A549 (cell line): ENCODE results near the gene HCN4. TPM values are rescaled to one million over a fixed set of nuclear protein-coding genes. Genes with fewer than 3 reads are reported as not detected.

Experiments used
- ATAC-seq, 2 experiments: fragments of 200-7000 bp in 1 of 2; fragments of >200 bp in 1 of 2; cut with Nextera tagmentation in 1 of 2; cut with Tn5 transposase in 1 of 2; 3 replicates each; pipeline versions ENCODE4 v1.8.0 to v1.9.1; 2018 to 2020; ENCODE audit warnings: mild to moderate bottlenecking in 1 of 2, moderate library complexity in 1 of 2
- CTCF ChIA-PET: fragments of 300-600 bp; sonication (Branson Sonifier 250); formaldehyde crosslinking; extraction: SDS; loops from one replicate; lab custom pipeline; 2021; ENCODE audit warnings: antibody characterized with exemption, inconsistent platforms; lab: Yijun Ruan, JAX
- POLR2A ChIA-PET: fragments of 350-600 bp; formaldehyde crosslinking; extraction: SDS; loops from one replicate; lab custom pipeline; 2021; ENCODE audit warnings: antibody characterized with exemption, inconsistent platforms; lab: Yijun Ruan, JAX
- DNase-seq, 2 experiments: peaks; one replicate each; pipeline versions ENCODE4 v3.0.0 to v3.0.0-alpha.2; 2011 to 2016; ENCODE audit warnings: low read depth in 1 of 2, low spot score in 1 of 2
- FAIRE-seq: peaks from 2 replicates; lab custom pipeline; 2011; peaks lifted over from hg19 to GRCh38; lab: Jason Lieb, UNC
- H3K27ac ChIP-seq, 2 experiments: fragments of >200 bp; sonication (Bioruptor Twin); formaldehyde crosslinking; 3 replicates each; pipeline ENCODE4 v1.5.1; 2016 to 2017
- H3K4me1 ChIP-seq: fragments of >200 bp; sonication (Bioruptor Twin); formaldehyde crosslinking; 3 replicates; pipeline ENCODE4 v1.6.1; 2016
- H3K4me2 ChIP-seq: fragments of >200 bp; sonication (Bioruptor Twin); formaldehyde crosslinking; 3 replicates; pipeline ENCODE4 v1.6.1; 2016
- H3K4me3 ChIP-seq: fragments of >200 bp; sonication (Bioruptor Twin); formaldehyde crosslinking; 3 replicates; pipeline ENCODE4 v1.5.1; 2016
- H3K9me3 ChIP-seq: fragments of >200 bp; sonication (Bioruptor Twin); formaldehyde crosslinking; 3 replicates; pipeline ENCODE4 v1.6.1; 2016
- EHMT2 ChIP-seq: fragments of 200-600 bp; sonication (generic); IDR thresholded peaks from 2 replicates; pipeline ENCODE4 v1.6.1; 2016; ENCODE audit warnings: antibody characterized with exemption, low read depth, mild to moderate bottlenecking, moderate library complexity
- ELK1 ChIP-seq: fragments of 150-350 bp; IDR thresholded peaks from 2 replicates; pipeline ENCODE4 v1.6.1; 2014; ENCODE audit warnings: low read depth, mild to moderate bottlenecking, low read length
- ESRRA ChIP-seq: fragments of 150-350 bp; IDR thresholded peaks from 2 replicates; pipeline ENCODE4 v1.6.1; 2014; ENCODE audit warnings: mild to moderate bottlenecking, low read length, borderline replicate concordance
- FOSL2 ChIP-seq, 2 experiments: fragments of 450-650 bp in 1 of 2; fragments of >200 bp in 1 of 2; sonication (Bioruptor Twin) in 1 of 2; formaldehyde crosslinking; IDR thresholded peaks; 2 replicates each; pipeline versions ENCODE4 v1.5.0 to v1.6.1; 2016 to 2020; ENCODE audit warnings: mild to moderate bottlenecking in 1 of 2, moderate library complexity in 1 of 2
- GATA3 ChIP-seq: IDR thresholded peaks from 2 replicates; pipeline ENCODE4 v1.6.1; 2012; ENCODE audit warnings: borderline replicate concordance
- HDAC2 ChIP-seq: fragments of 200-600 bp; sonication (generic); IDR thresholded peaks from 2 replicates; pipeline ENCODE4 v1.6.1; 2016
- HOXB5 ChIP-seq: fragments of 250-450 bp; sonication (Bioruptor Pico); IDR thresholded peaks from 2 replicates; pipeline ENCODE4 v1.5.0; 2020; ENCODE audit warnings: mild to moderate bottlenecking, moderate library complexity
- KDM5A ChIP-seq: fragments of 200-600 bp; sonication (generic); IDR thresholded peaks from 2 replicates; pipeline ENCODE4 v1.6.1; 2016; ENCODE audit warnings: antibody characterized with exemption, mild to moderate bottlenecking
- NFE2L2 ChIP-seq: fragments of 150-350 bp; conservative IDR thresholded peaks from 2 replicates; pipeline ENCODE4 v1.6.1; 2014; ENCODE audit warnings: low read length
- RAD21 ChIP-seq, 2 experiments: fragments of >200 bp in 1 of 2; sonication (Bioruptor Twin) in 1 of 2; formaldehyde crosslinking in 1 of 2; IDR thresholded peaks in 1 of 2; conservative IDR thresholded peaks in 1 of 2; 2 replicates in 1 of 2; 3 replicates in 1 of 2; pipeline ENCODE4 v1.6.1; 2012 to 2018; ENCODE audit warnings: inconsistent platforms in 1 of 2
- RARB ChIP-seq: fragments of 250-450 bp; sonication (Bioruptor Pico); IDR thresholded peaks from 2 replicates; pipeline ENCODE4 v1.8.0; 2021; ENCODE audit warnings: mild to moderate bottlenecking, moderate library complexity
- REST ChIP-seq: fragments of 200-600 bp; sonication (generic); IDR thresholded peaks from 2 replicates; pipeline ENCODE4 v1.6.1; 2016; ENCODE audit warnings: antibody characterized with exemption, mild to moderate bottlenecking, moderate library complexity
- TP53 ChIP-seq: fragments of 250-450 bp; sonication (Bioruptor Pico); IDR thresholded peaks from 2 replicates; pipeline ENCODE4 v1.5.0; 2021; ENCODE audit warnings: mild to moderate bottlenecking, moderate library complexity
- ZC3H11A ChIP-seq: fragments of 450-650 bp; IDR thresholded peaks from 2 replicates; pipeline ENCODE4 v1.6.1; 2014; ENCODE audit warnings: antibody characterized with exemption, mild to moderate bottlenecking
- ZNF302 ChIP-seq: fragments of 250-450 bp; sonication (Bioruptor Pico); IDR thresholded peaks from 2 replicates; pipeline ENCODE4 v1.9.0; 2021; ENCODE audit warnings: inconsistent platforms, mild to moderate bottlenecking, moderate library complexity
- WGBS: methylation state at CpG from one replicate; pipeline ENCODE4 v1.1.6; 2017; ENCODE audit errors: missing lambda C conversion rate; 5-methylcytosine and 5-hydroxymethylcytosine counted together
- polyA plus RNA-seq, 4 experiments: library from polyadenylated mRNA; depleted of rRNA in 3 of 4; stranded (reverse); fragments of >200 nt; fragmentation: RNase III in 1 of 4; extraction: RNeasy Plus Mini Kit Qiagen cat#74134 plus additional on column Dnase treatment in 1 of 4; gene quantifications; 2 replicates in 3 of 4; 3 replicates in 1 of 4; pipeline ENCODE4 v1.2.3, GENCODE V29; 2011 to 2017

HCN4 gene
- polyA plus RNA-seq, 2 of the 4 experiments (the other 2 are of a cell fraction): 0.03 to 0.09 TPM

- FAIRE-seq (peak; percentile 23), ATAC-seq (peak; percentile 58 to 74; a peak in 4 of 6 replicates), DNase-seq (peak; percentile 48 to 63)
- CTCF ChIA-PET: interaction anchor here (1.0 kb wide), 1 partner anchor 192 kb away, joined by 5 read pairs; no protein-coding TSS in a partner anchor
- Histone ChIP-seq H3K4me3 (no peak overlapping the region), H3K4me1 (no peaks in the 10 kb centered on the region), H3K9me3 (peaks cover 6% of the 10 kb centered on the region; the same call in 1 of the 3 replicates), H3K27ac (no peak overlapping the region), H3K4me2 (no peak overlapping the region)
- WGBS: 10% methylated on average over 9 of the region's 9 CpGs
- TF ChIP-seq EHMT2 (peak; percentile 74), REST (peak; percentile 96), RAD21 (conservative IDR thresholded peaks at IDR 0.05 in 1 of 2, IDR thresholded peaks at IDR 0.05 in 1 of 2) (no peak)
- POLR2A ChIA-PET: interaction anchor here (0.5 kb wide), 1 partner anchor 40 kb away, joined by 3 read pairs; no protein-coding TSS in a partner anchor
These were observed 21.9 kb downstream of the HCN4 start for GRCh38 chr15:73346735-73347312.

- no peak for FAIRE-seq
These were observed 23.1 kb downstream of the HCN4 start for GRCh38 chr15:73345658-73346057.

GRCh38 chr15:73344056-73344455 is 24.7 kb downstream of the HCN4 start:
- ATAC-seq (no peak), DNase-seq (no peak), FAIRE-seq (no peak)
- Histone ChIP-seq H3K27ac (no peak overlapping the region), H3K9me3 (peaks cover 6% of the 10 kb centered on the region; the same call in 1 of the 3 replicates), H3K4me2 (no peak overlapping the region), H3K4me1 (no peaks in the 10 kb centered on the region), H3K4me3 (no peak overlapping the region)
- TF ChIP-seq TP53 (CRISPR knock-in tag): no peak
- no peak for TF ChIP-seq ESRRA
- TF ChIP-seq NFE2L2: no peak
- no peak for TF ChIP-seq RARB
- TF ChIP-seq RAD21 (conservative IDR thresholded peaks at IDR 0.05 in 1 of 2, IDR thresholded peaks at IDR 0.05 in 1 of 2): no peak
- TF ChIP-seq ZNF302 (CRISPR knock-in tag): no peak
- TF ChIP-seq HOXB5 (CRISPR knock-in tag): no peak
- ChIA-PET POLR2A (no interaction called here), CTCF (interaction anchor here (1.1 to 1.6 kb wide), 3 partner anchors 10 to 292 kb away, joined by 3 read pairs; no protein-coding TSS in a partner anchor)
- WGBS: 18% methylated on average over 3 of the region's 3 CpGs

More at GRCh38 chr15:73345658-73346057, 23.1 kb downstream of the HCN4 start:
- H3K4me3 ChIP-seq: no peak overlapping the region
- ATAC-seq: no peak
- no peak overlapping the region for H3K4me2 ChIP-seq
- CTCF ChIA-PET: interaction anchor here (1.0 to 1.6 kb wide), 4 partner anchors 13 to 194 kb away, joined by 3 to 5 read pairs (median 3); no protein-coding TSS in a partner anchor
- TF ChIP-seq ELK1 (no peak), FOSL2 (IDR thresholded peaks at IDR 0.05) (no peak), FOSL2 (CRISPR knock-in tag; IDR thresholded peaks at IDR 0.05) (no peak), GATA3 (no peak), KDM5A (no peak), HOXB5 (CRISPR knock-in tag) (no peak), HDAC2 (no peak), ZC3H11A (no peak)
- H3K4me1 ChIP-seq: no peaks in the 10 kb centered on the region
- DNase-seq: no peak
- H3K27ac ChIP-seq: no peak overlapping the region
- 15% methylated on average over 7 of the region's 7 CpGs for WGBS
- H3K9me3 ChIP-seq: peaks cover 6% of the 10 kb centered on the region; the same call in 1 of the 3 replicates
- POLR2A ChIA-PET: no interaction called here
